ENCODE measurements around the gene EXOC6. TPM values are rescaled to one million over a fixed set of nuclear protein-coding genes. Genes with fewer than 3 reads are reported as not detected.

The EXOC6 gene
- total and polyA plus RNA-seq, 7 donors: 7.4 to 27.8 (median 14.4) TPM

DNA sequence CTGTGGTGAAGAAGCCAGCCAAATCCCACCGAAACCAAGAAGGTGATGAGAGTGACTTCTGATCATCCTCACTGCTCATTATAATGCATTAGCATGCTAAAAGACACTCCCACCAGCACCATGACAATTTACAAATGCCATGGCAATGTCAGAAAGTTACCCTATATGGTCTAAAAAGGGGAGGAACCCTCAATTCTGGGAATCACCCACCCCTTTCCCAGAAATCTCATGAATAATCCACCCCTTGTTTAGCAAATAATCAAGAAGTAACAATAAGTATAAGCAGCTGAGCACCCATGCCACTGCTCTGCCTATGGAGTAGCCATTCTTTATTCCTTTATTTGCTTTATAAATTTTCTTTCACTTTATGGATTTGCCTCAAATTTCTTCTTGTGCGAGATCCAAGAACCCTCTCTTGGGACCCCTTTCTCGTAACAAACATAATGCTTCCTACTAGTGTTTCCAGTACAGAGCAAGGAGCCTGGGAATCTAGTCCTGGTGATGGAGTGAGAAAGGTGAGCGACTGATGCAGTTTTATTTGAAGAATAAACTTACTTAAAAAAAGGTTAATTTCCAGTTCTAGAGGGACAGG, 18.4 kb upstream of the EXOC6 start:
- Histone ChIP-seq H3K9me3 (no peaks in the 10 kb centered on the region), H3K27me3 (ENCODE audit: insufficient read depth in 3 of 3, low read length in 2 of 3) (no peaks in the 10 kb centered on the region), H3K4me1 (peaks cover 14% of the 10 kb centered on the region), H3K4me3 (no peak overlapping the region), H3K27ac (no peak overlapping the region), H3K36me3 (ENCODE audit: insufficient read depth in 1 of 2, low read depth in 1 of 2) (no peaks in the 10 kb centered on the region)
- ATAC-seq: no peak
- WGBS, 3 donors: 74 to 78% (median 74%) methylated on average over 4 of the region's 4 CpGs
- TF ChIP-seq, protein P1, sequence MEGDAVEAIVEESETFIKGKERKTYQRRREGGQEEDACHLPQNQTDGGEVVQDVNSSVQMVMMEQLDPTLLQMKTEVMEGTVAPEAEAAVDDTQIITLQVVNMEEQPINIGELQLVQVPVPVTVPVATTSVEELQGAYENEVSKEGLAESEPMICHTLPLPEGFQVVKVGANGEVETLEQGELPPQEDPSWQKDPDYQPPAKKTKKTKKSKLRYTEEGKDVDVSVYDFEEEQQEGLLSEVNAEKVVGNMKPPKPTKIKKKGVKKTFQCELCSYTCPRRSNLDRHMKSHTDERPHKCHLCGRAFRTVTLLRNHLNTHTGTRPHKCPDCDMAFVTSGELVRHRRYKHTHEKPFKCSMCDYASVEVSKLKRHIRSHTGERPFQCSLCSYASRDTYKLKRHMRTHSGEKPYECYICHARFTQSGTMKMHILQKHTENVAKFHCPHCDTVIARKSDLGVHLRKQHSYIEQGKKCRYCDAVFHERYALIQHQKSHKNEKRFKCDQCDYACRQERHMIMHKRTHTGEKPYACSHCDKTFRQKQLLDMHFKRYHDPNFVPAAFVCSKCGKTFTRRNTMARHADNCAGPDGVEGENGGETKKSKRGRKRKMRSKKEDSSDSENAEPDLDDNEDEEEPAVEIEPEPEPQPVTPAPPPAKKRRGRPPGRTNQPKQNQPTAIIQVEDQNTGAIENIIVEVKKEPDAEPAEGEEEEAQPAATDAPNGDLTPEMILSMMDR (IDR thresholded peaks at IDR 0.05): no peak
- intact Hi-C loops (cut with DNase I): loop anchor here in 1 of 2 donors (10.0 kb wide), 1 partner anchor 55 kb away; no protein-coding TSS in a partner anchor
- DNase-seq: no peak

DNA sequence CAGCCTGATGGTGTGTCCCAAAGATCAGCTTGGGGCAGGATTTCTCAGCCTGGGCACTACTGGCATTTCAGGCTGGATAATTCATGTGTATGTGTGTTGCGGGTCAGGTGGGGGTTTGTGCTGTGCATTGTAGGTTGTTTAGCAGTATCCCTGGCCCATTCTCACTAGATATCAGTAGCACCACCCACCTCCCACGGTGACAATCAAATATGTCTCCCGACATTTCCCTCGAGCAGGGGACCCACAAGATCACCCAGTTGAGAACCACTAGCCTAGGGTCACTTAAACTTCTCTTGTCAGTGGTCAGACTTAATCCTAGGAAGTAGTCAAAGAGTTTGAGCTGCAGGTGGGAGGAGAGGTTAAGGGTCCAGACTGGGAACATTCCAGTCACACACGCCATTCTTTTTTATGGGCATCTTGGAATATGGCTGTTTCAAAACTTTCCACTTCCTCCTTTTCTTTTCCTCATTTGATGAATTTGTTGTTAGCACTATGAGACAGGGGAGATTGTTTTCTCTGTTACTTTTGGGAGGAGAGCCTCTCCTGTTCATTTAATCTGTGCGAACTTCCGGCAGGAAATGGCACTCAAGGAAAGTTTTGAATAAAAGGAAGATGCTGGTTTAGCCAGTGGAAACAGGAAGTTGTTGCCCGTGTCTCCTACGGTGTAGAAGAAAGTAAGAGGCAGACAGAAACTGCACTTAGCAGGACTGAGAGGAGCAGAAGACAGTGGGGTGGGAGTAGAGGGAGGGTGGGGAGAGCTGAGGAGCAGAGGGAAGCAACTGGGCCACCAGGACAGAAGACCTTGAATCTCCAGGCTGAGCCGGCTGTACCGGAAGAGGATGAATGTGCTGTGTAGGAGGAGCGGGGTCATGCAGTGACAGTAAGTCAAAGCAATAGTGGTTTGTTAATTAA, 17.6 kb upstream of the EXOC6 start:
- H3K27me3 ChIP-seq (ENCODE audit: insufficient read depth in 3 of 3, low read length in 2 of 3): no peaks in the 10 kb centered on the region
- DNase-seq: no peak
- H3K9me3 ChIP-seq: no peaks in the 10 kb centered on the region
- WGBS, 3 donors: 72 to 76% (median 75%) methylated on average over 12 of the region's 12 CpGs
- H3K4me3 ChIP-seq: peak overlapping the region; percentile 22
- no peaks in the 10 kb centered on the region for H3K36me3 ChIP-seq (ENCODE audit: insufficient read depth in 1 of 2, low read depth in 1 of 2)
- H3K27ac ChIP-seq: no peak overlapping the region
- H3K4me1 ChIP-seq: peaks cover 14% of the 10 kb centered on the region
- TF ChIP-seq, protein P1 (IDR thresholded peaks at IDR 0.05): no peak
- intact Hi-C loops (cut with DNase I): no loop called here
- ATAC-seq: no peak

DNA sequence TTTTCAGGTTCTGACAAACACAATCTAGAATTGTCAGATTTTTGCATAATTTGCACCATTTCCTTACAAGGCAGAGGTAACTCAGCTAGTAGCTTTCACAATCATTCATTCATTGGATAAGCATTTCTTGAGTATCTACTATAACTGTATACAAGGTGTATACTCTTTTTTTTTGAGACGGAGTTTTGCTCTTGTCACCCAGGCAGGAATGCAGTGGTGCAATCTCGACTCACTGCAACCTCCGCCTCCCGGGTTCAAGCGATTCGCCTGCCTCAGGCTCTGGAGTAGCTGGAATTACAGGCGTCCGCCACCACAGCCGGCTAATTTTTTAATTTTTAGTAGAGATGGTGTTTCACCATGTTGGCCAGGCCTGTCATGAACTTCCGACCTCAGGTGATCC, 16.2 kb upstream of the EXOC6 start:
- TF ChIP-seq, protein P1 (IDR thresholded peaks at IDR 0.05): no peak

DNA sequence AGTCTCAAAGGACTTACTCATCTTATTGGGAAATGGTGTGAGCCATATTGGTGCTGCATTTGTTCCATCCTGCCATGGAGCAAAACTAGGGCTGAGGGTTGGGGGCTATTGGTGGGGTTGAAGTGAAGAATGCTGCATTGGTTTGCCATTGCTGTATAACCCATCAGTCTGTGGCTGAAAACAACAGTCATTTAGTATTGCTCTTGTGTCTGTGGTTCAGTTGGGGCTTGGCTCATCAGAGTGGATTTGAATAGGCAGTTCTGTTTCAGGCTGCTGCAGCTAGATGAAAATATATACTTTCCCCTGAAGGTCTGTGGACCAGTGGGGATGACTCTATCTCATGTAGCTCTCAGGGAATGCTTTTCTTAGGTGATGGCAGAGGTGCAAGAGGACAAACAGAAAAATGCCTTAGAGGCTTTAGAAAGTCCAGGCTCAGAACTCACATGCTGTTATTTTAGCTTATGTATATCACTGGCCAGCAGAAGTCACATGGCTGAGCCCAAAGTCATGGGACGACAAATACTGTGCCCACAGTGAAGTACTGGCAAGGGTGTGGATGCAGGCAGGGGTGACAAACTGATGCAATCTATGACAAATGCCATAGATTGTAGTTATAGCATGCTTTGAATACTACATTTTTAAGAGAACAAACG, 15.2 kb upstream of the EXOC6 start:
- Histone ChIP-seq H3K4me1 (peaks cover 21% of the 10 kb centered on the region), H3K4me3 (no peak overlapping the region), H3K27me3 (ENCODE audit: insufficient read depth in 3 of 3, low read length in 2 of 3) (no peaks in the 10 kb centered on the region), H3K27ac (no peak overlapping the region), H3K9me3 (no peaks in the 10 kb centered on the region), H3K36me3 (ENCODE audit: insufficient read depth in 1 of 2, low read depth in 1 of 2) (no peaks in the 10 kb centered on the region)
- WGBS, 3 donors: 26 to 44% (median 43%) methylated on average over 2 of the region's 2 CpGs
- intact Hi-C loops (cut with DNase I): no loop called here
- DNase-seq (no peak), ATAC-seq (peak in 3 of 4 donors; percentile 60 to 70 (median 68))
- TF ChIP-seq, protein P1 (IDR thresholded peaks at IDR 0.05): no peak

More for the DNA sequence above, 16.2 kb upstream of the EXOC6 start:
- Histone ChIP-seq H3K27me3 (ENCODE audit: insufficient read depth in 3 of 3, low read length in 2 of 3) (no peaks in the 10 kb centered on the region), H3K9me3 (no peaks in the 10 kb centered on the region), H3K4me1 (peaks cover 14% of the 10 kb centered on the region), H3K27ac (no peak overlapping the region), H3K4me3 (no peak overlapping the region), H3K36me3 (ENCODE audit: insufficient read depth in 1 of 2, low read depth in 1 of 2) (no peaks in the 10 kb centered on the region)
- WGBS, 3 donors: 97 to 98% (median 97%) methylated on average over 10 of the region's 10 CpGs
- intact Hi-C loops (cut with DNase I): no loop called here
- DNase-seq: no peak
- no peak for ATAC-seq

Measured in psoas muscle (tissue), 8 donors.